ENCODE results near the gene STPG3. TPM values are rescaled to one million over a fixed set of nuclear protein-coding genes. Genes with fewer than 3 reads are reported as not detected.

The STPG3 gene
- total and polyA plus RNA-seq, 2 of the 13 experiments (the other 11 are each of a cell fraction or from before 2014, with no cell fraction given) = not detected

DNA sequence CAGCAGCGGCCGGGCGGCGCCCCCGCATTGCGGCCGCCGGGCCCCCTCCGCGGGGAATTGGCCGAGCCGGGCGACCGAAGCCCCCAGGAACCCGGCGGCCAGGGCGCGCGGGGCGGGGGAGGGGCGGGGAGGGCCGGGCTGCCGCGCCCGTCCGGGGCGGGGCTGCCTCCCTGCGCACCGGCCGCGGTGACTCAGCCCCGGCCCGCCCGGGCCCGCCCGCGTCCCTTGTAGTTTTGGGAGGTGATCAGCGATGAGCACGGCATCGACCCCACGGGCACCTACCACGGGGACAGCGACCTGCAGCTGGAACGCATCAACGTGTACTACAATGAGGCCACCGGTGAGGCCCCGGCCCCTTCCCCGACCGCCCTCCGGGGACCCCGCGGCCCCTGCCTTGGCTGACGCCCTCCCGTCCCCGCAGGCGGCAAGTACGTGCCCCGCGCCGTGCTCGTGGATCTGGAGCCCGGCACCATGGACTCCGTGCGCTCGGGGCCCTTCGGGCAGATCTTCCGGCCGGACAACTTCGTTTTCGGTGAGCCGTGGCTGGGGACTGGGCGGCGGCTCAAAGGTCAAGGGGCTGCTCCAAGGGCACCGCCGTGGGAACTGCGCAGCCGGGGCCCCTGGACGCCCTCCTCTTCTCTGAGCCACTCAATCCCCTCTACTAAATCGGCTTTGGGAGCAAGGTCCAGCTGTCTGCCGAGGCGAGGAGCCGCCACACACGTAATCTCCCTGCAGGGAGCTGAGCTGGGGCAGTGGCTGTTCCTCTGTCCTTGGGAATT is 9.4 kb upstream of the STPG3 start (continued):
- TF ChIP-seq EP300 (IDR thresholded peaks at IDR 0.05; ENCODE audit: low read depth in 2 of 2, low read length in 2 of 2) (no peak), EP300 (CRISPR knock-in tag; IDR thresholded peaks at IDR 0.05; ENCODE audit: borderline replicate concordance) (no peak), HOXA3 (CRISPR knock-in tag; IDR thresholded peaks at IDR 0.05) (peak; percentile 60), ZNF331 (CRISPR knock-in tag; IDR thresholded peaks at IDR 0.05) (0 out of 2 replicates have a peak, but pooled peaks have one; percentile 24), ZNF883 (CRISPR knock-in tag; IDR thresholded peaks at IDR 0.05; ENCODE audit: not compliant biosample characterization) (peak; percentile 73), ZKSCAN8 (CRISPR knock-in tag; IDR thresholded peaks at IDR 0.05; ENCODE audit: borderline replicate concordance) (no peak), ZBTB8A (CRISPR knock-in tag; IDR thresholded peaks at IDR 0.05; ENCODE audit: borderline replicate concordance, low read depth) (no peak), ETV6 (CRISPR knock-in tag; conservative IDR thresholded peaks at IDR 0.05) (no peak), CAMTA2 (CRISPR knock-in tag; IDR thresholded peaks at IDR 0.05; ENCODE audit: borderline replicate concordance) (peak; percentile 63; the same call in 1 of the 2 replicates), ZNF101 (CRISPR knock-in tag; IDR thresholded peaks at IDR 0.05; ENCODE audit: borderline replicate concordance, low read depth) (no peak), ZBTB7A (CRISPR knock-in tag; IDR thresholded peaks at IDR 0.05) (no peak), KDM4B (CRISPR knock-in tag; IDR thresholded peaks at IDR 0.05) (no peak), RBM22 (optimal IDR thresholded peaks at IDR 0.05; ENCODE audit: low read length) (no peak), TAF1 (CRISPR knock-in tag; IDR thresholded peaks at IDR 0.05) (peak; percentile 30; the same call in 1 of the 2 replicates), SIX1 (CRISPR knock-in tag; IDR thresholded peaks at IDR 0.05; ENCODE audit: borderline replicate concordance) (no peak)
- TF ChIP-seq, protein P1, sequence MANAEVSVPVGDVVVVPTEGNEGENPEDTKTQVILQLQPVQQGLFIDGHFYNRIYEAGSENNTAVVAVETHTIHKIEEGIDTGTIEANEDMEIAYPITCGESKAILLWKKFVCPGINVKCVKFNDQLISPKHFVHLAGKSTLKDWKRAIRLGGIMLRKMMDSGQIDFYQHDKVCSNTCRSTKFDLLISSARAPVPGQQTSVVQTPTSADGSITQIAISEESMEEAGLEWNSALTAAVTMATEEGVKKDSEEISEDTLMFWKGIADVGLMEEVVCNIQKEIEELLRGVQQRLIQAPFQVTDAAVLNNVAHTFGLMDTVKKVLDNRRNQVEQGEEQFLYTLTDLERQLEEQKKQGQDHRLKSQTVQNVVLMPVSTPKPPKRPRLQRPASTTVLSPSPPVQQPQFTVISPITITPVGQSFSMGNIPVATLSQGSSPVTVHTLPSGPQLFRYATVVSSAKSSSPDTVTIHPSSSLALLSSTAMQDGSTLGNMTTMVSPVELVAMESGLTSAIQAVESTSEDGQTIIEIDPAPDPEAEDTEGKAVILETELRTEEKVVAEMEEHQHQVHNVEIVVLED (CRISPR knock-in tag; IDR thresholded peaks at IDR 0.05; ENCODE audit: borderline replicate concordance) = peak; percentile 51; the same call in 1 of the 2 replicates
- TF ChIP-seq, protein P2, sequence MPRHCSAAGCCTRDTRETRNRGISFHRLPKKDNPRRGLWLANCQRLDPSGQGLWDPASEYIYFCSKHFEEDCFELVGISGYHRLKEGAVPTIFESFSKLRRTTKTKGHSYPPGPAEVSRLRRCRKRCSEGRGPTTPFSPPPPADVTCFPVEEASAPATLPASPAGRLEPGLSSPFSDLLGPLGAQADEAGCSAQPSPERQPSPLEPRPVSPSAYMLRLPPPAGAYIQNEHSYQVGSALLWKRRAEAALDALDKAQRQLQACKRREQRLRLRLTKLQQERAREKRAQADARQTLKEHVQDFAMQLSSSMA (CRISPR knock-in tag; IDR thresholded peaks at IDR 0.05) = 0 out of 2 replicates have a peak, but pooled peaks have one; percentile 14
- TF ChIP-seq, protein P3, sequence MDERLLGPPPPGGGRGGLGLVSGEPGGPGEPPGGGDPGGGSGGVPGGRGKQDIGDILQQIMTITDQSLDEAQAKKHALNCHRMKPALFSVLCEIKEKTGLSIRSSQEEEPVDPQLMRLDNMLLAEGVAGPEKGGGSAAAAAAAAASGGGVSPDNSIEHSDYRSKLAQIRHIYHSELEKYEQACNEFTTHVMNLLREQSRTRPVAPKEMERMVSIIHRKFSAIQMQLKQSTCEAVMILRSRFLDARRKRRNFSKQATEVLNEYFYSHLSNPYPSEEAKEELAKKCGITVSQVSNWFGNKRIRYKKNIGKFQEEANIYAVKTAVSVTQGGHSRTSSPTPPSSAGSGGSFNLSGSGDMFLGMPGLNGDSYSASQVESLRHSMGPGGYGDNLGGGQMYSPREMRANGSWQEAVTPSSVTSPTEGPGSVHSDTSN (CRISPR knock-in tag; IDR thresholded peaks at IDR 0.05) = no peak
- TF ChIP-seq, protein P4, sequence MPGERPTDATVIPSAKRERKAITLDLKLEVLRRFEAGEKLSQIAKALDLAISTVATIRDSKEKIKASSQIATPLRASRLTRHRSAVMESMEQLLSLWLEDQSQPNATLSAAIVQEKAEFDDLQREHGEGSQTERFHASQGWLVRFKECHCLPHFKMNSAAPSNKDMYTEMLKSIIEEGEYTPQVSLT (CRISPR knock-in tag; IDR thresholded peaks at IDR 0.05; ENCODE audit: borderline replicate concordance, low read depth) = no peak
- TF ChIP-seq, protein P5, sequence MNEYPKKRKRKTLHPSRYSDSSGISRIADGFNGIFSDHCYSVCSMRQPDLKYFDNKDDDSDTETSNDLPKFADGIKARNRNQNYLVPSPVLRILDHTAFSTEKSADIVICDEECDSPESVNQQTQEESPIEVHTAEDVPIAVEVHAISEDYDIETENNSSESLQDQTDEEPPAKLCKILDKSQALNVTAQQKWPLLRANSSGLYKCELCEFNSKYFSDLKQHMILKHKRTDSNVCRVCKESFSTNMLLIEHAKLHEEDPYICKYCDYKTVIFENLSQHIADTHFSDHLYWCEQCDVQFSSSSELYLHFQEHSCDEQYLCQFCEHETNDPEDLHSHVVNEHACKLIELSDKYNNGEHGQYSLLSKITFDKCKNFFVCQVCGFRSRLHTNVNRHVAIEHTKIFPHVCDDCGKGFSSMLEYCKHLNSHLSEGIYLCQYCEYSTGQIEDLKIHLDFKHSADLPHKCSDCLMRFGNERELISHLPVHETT (CRISPR knock-in tag; conservative IDR thresholded peaks at IDR 0.05) = no peak
- TF ChIP-seq, protein P6, sequence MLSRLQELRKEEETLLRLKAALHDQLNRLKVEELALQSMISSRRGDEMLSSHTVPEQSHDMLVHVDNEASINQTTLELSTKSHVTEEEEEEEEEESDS (CRISPR knock-in tag; IDR thresholded peaks at IDR 0.05; ENCODE audit: borderline replicate concordance) = no peak
- TF ChIP-seq, protein P7, sequence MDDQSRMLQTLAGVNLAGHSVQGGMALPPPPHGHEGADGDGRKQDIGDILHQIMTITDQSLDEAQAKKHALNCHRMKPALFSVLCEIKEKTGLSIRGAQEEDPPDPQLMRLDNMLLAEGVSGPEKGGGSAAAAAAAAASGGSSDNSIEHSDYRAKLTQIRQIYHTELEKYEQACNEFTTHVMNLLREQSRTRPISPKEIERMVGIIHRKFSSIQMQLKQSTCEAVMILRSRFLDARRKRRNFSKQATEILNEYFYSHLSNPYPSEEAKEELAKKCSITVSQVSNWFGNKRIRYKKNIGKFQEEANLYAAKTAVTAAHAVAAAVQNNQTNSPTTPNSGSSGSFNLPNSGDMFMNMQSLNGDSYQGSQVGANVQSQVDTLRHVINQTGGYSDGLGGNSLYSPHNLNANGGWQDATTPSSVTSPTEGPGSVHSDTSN (CRISPR knock-in tag; IDR thresholded peaks at IDR 0.05; ENCODE audit: borderline replicate concordance) = no peak

All from HepG2 (cell line).